ENCODE results near the gene CACNA2D3. TPM values are rescaled to one million over a fixed set of nuclear protein-coding genes. Genes with fewer than 3 reads are reported as not detected.

CACNA2D3 gene
- total and polyA plus RNA-seq, 4 donors = 0.38 to 2.5 (median 1.1) TPM

- WGBS, 2 donors = 87 to 88% methylated on average over 2 of the region's 2 CpGs
- Histone ChIP-seq H3K9me3 (ENCODE audit: control insufficient read depth in 4 of 4, insufficient read depth in 3 of 4, low read length in 3 of 4) (no peaks in the 10 kb centered on the region), H3K4me1 (ENCODE audit: control insufficient read depth in 5 of 5, insufficient read depth in 5 of 5, low read length in 5 of 5) (no peaks in the 10 kb centered on the region), H3K36me3 (ENCODE audit: control insufficient read depth in 4 of 4, insufficient read depth in 4 of 4, low read length in 4 of 4) (no peaks in the 10 kb centered on the region), H3K27ac (ENCODE audit: low read depth in 1 of 2, low read length in 1 of 2) (no peak overlapping the region), H3K4me3 (no peak overlapping the region), H3K27me3 (ENCODE audit: control insufficient read depth in 3 of 3, insufficient read depth in 3 of 3, low read length in 2 of 3) (no peaks in the 10 kb centered on the region), H3K9ac (ENCODE audit: insufficient read depth in 1 of 2, low read length in 2 of 2) (no peak overlapping the region)
- no peak for TF ChIP-seq CTCF (IDR thresholded peaks at IDR 0.05; ENCODE audit: control extremely low read depth, extremely low read depth)
- no peak for DNase-seq
- ATAC-seq (ENCODE audit: insufficient read depth, low FRiP score) = no peak
These were observed 286.0 kb downstream of the CACNA2D3 start for GRCh38 chr3:54408328-54408727.

GRCh38 chr3:54421943-54422342, 299.6 kb downstream of the CACNA2D3 start:
- Histone ChIP-seq H3K27ac (ENCODE audit: low read depth in 1 of 2, low read length in 1 of 2) (no peak overlapping the region), H3K27me3 (ENCODE audit: control insufficient read depth in 3 of 3, insufficient read depth in 3 of 3, low read length in 2 of 3) (peaks cover 0 to 6% (median 0%) of the 10 kb centered on the region in 3 donors), H3K9ac (ENCODE audit: insufficient read depth in 1 of 2, low read length in 2 of 2) (no peak overlapping the region), H3K4me1 (ENCODE audit: control insufficient read depth in 5 of 5, insufficient read depth in 5 of 5, low read length in 5 of 5) (no peaks in the 10 kb centered on the region), H3K36me3 (ENCODE audit: control insufficient read depth in 4 of 4, insufficient read depth in 4 of 4, low read length in 4 of 4) (no peaks in the 10 kb centered on the region), H3K4me3 (no peak overlapping the region), H3K9me3 (ENCODE audit: control insufficient read depth in 4 of 4, insufficient read depth in 3 of 4, low read length in 3 of 4) (peaks cover 0 to 1% (median 0%) of the 10 kb centered on the region in 4 donors)
- DNase-seq (no peak), ATAC-seq (ENCODE audit: insufficient read depth, low FRiP score) (no peak)
- TF ChIP-seq CTCF (IDR thresholded peaks at IDR 0.05; ENCODE audit: control extremely low read depth, extremely low read depth) = no peak
- WGBS, 2 donors = 83 to 84% methylated on average over 5 of the region's 5 CpGs

- Histone ChIP-seq H3K36me3 (ENCODE audit: control insufficient read depth in 4 of 4, insufficient read depth in 4 of 4, low read length in 4 of 4) (no peaks in the 10 kb centered on the region), H3K27me3 (ENCODE audit: control insufficient read depth in 3 of 3, insufficient read depth in 3 of 3, low read length in 2 of 3) (peaks cover 0 to 10% (median 0%) of the 10 kb centered on the region in 3 donors), H3K4me1 (ENCODE audit: control insufficient read depth in 5 of 5, insufficient read depth in 5 of 5, low read length in 5 of 5) (peaks cover 0 to 6% (median 0%) of the 10 kb centered on the region in 5 donors), H3K9ac (ENCODE audit: insufficient read depth in 1 of 2, low read length in 2 of 2) (no peak overlapping the region), H3K4me3 (no peak overlapping the region), H3K27ac (ENCODE audit: low read depth in 1 of 2, low read length in 1 of 2) (no peak overlapping the region), H3K9me3 (ENCODE audit: control insufficient read depth in 4 of 4, insufficient read depth in 3 of 4, low read length in 3 of 4) (peaks cover 0 to 1% (median 0%) of the 10 kb centered on the region in 4 donors)
- DNase-seq (no peak), ATAC-seq (ENCODE audit: insufficient read depth, low FRiP score) (no peak)
- TF ChIP-seq CTCF (IDR thresholded peaks at IDR 0.05; ENCODE audit: control extremely low read depth, extremely low read depth) = no peak
- WGBS, 2 donors = 65 to 70% methylated on average over 2 of the region's 2 CpGs
These were observed 301.9 kb downstream of the CACNA2D3 start for GRCh38 chr3:54424292-54424691.

GRCh38 chr3:54426381-54426780, 304.0 kb downstream of the CACNA2D3 start:
- Histone ChIP-seq H3K36me3 (ENCODE audit: control insufficient read depth in 4 of 4, insufficient read depth in 4 of 4, low read length in 4 of 4) (no peaks in the 10 kb centered on the region), H3K9ac (ENCODE audit: insufficient read depth in 1 of 2, low read length in 2 of 2) (no peak overlapping the region), H3K9me3 (ENCODE audit: control insufficient read depth in 4 of 4, insufficient read depth in 3 of 4, low read length in 3 of 4) (peaks cover 0 to 1% (median 0%) of the 10 kb centered on the region in 4 donors), H3K27ac (ENCODE audit: low read depth in 1 of 2, low read length in 1 of 2) (no peak overlapping the region), H3K27me3 (ENCODE audit: control insufficient read depth in 3 of 3, insufficient read depth in 3 of 3, low read length in 2 of 3) (peaks cover 0 to 14% (median 3%) of the 10 kb centered on the region in 3 donors), H3K4me3 (no peak overlapping the region), H3K4me1 (ENCODE audit: control insufficient read depth in 5 of 5, insufficient read depth in 5 of 5, low read length in 5 of 5) (peaks cover 0 to 6% (median 0%) of the 10 kb centered on the region in 5 donors)
- ATAC-seq (ENCODE audit: insufficient read depth, low FRiP score) (no peak), DNase-seq (no peak)
- no peak for TF ChIP-seq CTCF (IDR thresholded peaks at IDR 0.05; ENCODE audit: control extremely low read depth, extremely low read depth)
